Dedifferentiated amniotic fluid mesenchymal stem cell (primary cell): Measurements from ENCODE around the gene SMG6.
A peak's percentile ranks its signal among the peaks of the same experiment; 100 is the strongest.
"Not testable (repeated sequence)": the region's sequence is repeated elsewhere in the genome, so short reads cannot be mapped to it uniquely, and the experiment has no call there.

ENCODE experiments used
- DNase-seq: peaks from one replicate; pipeline ENCODE4 v3.0.0-alpha.2; 2016; ENCODE audit errors: extremely low spot score

SMG6 gene

DNA sequence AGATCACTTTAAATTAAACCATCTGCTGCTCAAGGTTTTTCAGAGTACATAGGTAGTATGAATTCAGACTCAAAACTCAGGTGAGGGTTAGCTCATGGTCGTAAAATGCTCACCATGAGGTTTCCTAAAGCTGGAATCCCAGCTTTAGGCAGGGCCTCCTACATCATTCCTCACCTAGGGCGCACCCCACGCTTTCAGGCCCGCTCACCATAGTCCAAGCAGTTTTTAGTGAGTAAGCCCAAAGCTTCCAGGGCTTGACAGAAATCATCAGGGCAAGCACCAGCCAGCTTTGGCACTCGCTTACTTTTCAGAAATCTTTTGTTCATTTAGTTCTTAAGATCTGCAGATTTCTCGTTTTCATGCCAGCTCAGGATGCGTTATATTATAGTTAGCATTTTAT, 158.9 kb downstream of the SMG6 start:
- DNase-seq: no peak

DNA sequence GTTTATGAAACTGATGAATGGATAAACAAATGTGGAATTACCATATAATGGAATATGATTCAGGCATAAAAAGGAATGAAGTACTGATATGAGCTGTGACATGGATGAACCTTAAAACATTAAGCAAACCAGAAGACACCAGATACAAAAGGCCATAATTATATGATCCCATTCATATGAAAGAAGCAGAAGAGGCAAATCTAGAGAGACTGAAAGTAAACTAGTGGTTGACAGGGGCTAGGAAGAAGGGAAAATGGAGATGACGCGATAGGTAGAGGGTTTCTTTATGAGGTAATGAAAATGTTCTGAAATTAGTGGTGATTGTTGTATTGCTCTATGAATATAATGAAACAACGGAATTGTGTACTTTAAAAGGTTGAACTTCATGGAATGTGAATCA, 160.3 kb downstream of the SMG6 start:
- DNase-seq: no peak

DNA sequence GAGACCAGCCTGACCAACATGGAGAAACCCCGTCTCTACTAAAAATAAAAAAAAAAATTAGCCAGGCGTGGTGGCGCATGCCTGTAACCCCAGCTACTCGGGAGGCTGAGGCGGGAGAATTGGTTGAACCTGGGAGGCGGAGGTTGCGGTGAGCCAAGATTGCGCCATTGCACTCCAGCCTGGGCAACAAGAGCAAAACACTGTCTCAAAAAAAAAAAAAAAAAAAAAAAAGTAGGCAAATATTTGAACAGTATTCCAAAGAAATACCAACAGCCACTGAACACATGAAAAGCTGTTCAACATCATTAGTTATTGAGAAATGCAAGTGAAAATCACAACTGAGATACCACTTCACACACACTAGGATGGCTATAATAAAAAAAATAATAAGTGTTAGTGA, 160.9 kb downstream of the SMG6 start:
- DNase-seq: not testable (repeated sequence)

DNA sequence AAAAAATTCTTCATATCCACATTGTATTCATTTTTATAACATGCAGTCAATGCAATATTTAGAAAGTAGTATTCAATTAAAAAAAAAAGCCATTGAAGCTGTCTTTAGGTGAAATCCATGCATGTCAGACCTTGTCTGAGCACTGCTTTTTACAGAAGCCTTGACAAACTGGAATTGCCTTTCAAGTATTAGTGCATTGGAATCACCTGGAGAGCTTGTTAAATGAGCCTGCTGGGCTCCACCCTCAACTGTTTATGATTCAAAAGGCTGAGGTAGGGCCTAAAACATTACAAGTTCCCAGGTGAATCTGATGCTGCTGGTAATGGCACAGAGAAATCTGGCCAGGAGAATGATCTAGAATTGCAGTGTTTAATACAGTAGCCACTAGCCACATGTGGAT, 162.9 kb downstream of the SMG6 start:
- DNase-seq: no peak

- no peak for DNase-seq
Measured at GRCh38 chr17:2138761-2139160, 164.8 kb downstream of the SMG6 start.

DNA sequence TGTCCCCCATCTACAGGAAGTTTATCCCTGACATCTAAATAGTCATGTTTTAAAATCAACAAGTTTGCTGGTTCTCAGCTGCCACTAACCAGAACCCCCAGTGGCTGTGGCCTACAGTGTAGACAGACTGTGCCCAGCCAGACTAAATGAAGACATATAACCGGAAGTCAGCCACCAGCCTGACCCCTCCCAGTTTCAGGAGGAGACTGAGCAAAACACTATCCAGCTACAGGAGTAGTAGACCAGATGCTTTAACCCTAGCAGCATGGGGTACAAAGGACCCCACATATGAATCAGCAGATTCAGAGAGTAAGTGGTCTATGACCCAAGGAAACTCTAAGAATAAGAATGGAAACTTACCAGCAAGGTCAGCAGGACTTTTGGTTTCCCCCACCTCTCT, 165.3 kb downstream of the SMG6 start:
- DNase-seq: no peak

DNA sequence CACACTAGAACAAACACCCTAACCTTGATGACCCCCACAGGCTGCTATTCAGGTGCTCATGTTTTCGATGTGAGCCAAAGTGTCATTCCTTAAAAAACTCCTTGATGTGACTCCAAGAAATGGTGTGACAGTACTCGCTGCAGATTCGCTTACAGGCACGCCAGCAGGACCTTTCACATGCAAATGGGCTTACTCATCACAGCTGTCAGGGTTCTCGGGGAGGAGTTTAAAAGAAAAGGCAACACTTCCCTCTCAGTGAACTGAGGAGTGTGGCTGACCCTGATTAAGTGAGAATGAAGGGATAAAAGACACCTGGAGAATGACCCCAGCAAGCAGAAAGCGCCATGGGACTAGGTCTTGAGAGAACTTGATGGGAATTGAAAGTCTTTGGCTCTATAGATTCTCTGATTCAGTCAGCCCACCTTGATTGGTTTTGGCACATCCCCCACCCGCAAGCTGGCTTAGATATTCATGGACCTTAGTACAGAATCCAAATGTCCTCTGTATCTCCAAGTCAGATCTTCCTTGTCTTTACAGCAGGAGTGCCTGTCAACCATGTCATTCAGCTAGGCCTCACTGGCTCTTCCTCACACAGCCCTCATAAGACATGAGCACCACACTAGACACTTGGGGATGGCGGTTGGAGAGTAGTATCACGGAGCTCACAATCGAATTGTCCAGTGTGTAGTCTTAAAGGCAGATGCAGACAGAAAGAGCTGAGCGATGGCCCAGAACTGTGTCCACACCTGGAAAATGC, 166.1 kb downstream of the SMG6 start:
- no peak for DNase-seq

GRCh38 chr17:2136241-2136640, 167.3 kb downstream of the SMG6 start:
- DNase-seq: no peak

DNA sequence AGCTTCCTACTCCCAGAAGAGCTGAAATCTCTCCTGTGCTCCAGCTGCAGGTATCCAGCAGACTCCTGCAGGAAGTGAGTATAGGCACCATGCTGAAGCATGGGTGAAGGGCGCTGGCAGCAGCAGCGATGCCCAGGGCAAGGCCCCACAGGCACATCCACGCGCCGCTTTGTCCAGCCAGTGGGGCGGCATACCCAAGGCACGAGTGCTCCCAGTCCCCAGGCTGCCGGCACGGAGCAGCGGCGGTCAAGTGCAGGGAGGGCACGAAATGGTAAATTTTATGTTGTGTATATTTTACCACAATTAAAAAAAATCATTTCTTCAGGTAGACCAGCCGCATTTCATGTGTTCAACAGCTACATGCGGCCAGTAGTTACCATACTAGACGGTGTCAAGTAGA, 175.6 kb downstream of the SMG6 start:
- DNase-seq: no peak

DNA sequence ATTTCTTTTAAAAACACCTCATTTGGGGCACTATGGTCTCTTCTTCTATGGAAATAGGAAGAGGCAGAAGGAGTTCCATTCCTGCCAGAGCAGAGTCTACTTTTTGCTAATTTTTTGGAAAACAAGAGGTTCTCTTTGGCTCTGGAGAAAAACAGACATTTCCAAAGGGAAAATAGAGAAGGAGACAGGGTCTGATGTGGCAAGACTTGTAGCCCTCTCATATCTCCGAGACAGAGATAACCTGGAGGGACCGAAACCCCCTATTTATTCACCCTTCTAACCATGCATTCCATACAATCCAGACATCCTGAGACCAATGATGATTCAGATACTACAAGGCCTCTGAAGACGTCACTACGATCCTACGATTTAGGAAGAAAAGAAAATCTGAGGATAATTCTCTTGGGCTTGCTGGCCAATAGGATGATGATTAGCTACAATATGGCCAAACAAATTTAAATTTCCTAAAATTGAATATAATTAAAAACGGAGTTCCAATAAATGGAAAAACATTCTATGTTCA, 178.5 kb downstream of the SMG6 start:
- DNase-seq: no peak

GRCh38 chr17:2124391-2124790, 179.2 kb downstream of the SMG6 start:
- DNase-seq: no peak

GRCh38 chr17:2123375-2124251, 180.0 kb downstream of the SMG6 start:
- DNase-seq: peak; percentile 15

GRCh38 chr17:2122641-2123302, 180.8 kb downstream of the SMG6 start:
- no peak for DNase-seq

DNA sequence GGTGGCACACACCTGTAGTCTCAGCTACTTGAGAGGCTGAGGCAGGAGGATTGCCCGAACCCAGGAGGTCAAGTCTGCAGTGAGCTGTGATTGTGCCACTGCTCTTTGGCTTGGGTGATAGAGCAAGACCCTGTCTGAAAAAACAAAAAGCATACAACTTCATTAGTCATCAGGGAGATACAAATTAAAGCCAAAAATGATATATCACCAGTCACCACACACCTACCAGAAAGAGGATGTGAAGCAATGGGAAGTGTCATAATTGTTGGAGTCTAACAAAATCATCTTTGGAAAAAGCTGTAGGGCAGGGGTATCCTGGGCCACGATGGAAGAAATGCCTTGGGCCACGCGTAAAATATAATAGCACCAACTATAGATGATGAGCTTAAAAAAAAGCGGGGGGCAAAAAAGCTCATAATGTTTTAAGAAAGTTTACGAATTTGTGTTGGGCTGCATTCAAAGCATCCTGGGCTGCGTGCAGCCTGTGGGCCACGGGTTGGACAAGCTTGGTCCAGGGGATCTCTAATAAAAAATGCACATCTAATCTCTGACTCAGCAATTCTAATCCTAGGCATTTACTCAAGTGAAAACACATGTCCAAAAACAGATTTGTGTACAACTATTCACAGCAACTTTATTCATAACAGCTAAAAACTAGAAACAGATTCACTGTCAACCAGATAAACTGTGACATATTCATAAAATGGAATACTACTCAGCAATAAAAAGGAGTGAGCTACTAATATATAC, 182.8 kb downstream of the SMG6 start:
- peak; percentile 77 for DNase-seq

- DNase-seq: no peak
Measured at GRCh38 chr17:2113279-2113622, 190.3 kb downstream of the SMG6 start.

GRCh38 chr17:2111691-2112090, 191.9 kb downstream of the SMG6 start:
- DNase-seq: peak; percentile 18

DNA sequence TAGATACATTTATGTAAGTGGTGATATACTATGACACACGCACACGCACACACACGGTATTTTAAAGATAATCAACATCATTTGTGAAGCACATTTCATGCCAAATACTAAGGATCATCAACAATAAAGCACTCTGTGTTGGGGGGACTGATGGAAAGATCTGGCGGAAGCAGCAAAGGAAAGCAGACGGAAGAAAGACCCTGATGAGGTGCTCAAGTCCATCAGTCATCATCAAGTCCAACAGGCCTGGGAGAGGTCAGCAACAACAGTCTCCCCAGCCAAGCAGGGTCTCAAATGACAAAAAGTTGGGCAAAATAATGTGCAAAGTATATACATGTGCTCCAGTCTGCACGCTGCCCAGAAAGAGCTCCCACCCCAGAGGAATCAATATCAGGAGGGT, 193.1 kb downstream of the SMG6 start:
- no peak for DNase-seq

GRCh38 chr17:2108170-2108569, 195.4 kb downstream of the SMG6 start:
- no peak for DNase-seq

GRCh38 chr17:2107506-2107905, 196.1 kb downstream of the SMG6 start:
- DNase-seq: no peak

- DNase-seq: no peak
Measured at GRCh38 chr17:2107050-2107449, 196.5 kb downstream of the SMG6 start.

DNA sequence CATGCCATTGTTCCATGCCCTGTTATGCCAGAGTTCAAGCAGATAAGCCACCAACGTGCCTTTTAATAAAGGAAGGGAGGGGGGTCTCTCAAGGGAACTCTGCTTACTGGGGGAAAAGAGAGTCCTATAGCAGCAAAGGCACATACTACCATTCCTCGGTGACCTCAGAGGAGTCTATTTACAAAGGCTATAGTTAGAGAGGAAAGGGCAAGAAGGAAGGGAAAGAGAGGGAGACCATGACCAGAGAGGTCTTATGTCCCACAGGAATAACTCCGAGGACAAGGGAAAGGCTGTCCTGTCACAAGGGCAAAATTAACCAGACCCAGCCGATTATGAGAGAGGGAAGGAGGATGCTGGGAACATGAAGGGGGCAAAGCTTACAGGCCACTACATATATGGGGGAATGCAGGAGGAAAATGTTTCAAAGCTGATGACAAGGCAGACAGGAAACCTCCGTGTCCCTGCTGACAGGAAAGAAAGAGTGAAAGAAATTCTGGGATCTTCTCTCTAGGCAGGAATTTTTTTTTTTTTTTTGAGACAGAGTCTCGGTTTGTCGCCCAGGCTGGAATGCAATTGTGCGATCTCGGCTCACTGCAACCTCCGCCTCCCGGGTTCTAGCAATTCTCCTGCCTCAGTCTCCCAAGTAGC, 197.2 kb downstream of the SMG6 start:
- DNase-seq: no peak
